ENCODE results near the gene PSRC1.

PSRC1 gene

DNA sequence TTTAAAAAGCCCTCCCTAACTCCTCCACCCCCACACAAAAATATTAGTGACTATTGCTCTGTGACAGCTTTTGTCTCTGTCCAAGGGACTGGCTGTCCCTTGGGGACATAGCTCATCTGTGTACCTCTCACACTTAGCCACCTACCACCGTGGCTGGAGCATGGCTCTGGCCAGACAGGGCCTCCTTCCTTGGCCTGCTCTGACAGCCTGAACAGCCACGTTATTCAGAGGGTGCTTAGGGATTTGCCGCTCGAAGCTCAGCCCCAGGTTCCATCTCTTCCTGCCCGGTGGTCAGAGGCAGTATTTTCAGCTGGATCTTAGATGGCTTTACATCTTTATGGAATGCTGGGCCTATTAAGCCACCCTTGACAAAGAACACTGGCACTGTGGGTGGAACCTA is 39.7 kb downstream of the PSRC1 start:
- DNase-seq, result no peak

DNA sequence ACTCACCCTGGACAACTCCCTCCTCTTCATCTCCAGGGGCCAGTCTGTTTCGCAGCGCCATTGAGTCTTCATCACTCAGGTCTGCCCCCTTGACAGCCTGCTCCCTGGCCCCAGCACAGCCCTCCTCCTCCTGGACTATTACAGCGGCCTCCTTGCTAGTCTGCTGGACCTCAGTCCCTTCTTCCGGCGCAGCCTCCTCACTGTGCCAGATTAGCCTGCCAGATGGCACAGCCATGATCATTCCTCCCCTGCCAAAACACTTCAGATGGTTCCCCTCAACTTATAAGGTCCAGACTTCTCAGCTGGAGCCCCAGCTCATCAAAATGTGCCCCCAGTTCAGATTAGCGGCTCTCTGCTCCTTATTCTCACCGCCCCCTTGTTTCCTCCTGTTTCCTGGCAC is 40.6 kb downstream of the PSRC1 start:
- peak; percentile 18 for DNase-seq

DNA sequence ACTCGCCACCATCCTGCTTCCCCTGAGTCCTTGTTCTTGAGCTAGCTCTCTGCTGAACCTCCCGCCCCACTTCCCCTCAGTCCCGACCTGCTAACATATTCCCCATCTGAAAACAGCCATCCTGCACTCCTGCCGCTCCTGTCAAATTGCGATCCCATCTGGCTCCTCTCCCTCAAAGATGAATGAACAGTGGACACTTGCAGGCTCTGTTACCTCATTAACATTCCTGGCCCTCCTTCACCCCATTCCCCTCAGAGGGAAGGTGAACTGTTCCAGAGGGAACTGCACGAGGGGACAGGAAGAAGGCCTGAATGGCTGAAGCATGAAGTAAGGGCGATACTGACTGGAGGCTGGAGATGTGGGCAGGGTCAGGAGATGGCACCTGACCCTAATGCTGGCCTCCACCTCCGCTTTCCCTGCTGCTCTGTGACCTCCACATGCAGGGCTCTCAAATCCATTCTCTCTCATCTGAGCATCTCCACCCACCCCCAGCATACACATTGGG is 41.1 kb downstream of the PSRC1 start:
- peak; percentile 28 for DNase-seq

DNA sequence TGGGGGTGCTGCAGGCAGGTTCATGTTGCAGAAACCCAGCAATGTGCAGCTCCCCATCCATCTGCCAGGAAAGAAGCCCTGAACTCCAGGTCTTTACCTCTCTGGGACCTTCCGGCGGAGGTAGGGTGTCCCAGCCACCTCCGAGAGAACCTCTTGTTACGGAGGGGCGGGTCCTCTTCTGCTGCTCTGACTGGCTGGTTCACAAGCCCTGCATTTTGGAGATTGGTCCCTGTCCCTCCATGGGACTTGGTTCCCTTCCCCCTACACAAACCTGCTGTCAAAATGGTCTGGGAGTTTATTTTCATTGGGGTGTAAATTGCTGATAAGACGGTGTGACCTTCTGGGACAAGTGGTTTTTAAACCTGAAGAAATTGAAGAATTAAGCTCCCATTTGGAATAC is 41.6 kb downstream of the PSRC1 start:
- no peak for DNase-seq

DNA sequence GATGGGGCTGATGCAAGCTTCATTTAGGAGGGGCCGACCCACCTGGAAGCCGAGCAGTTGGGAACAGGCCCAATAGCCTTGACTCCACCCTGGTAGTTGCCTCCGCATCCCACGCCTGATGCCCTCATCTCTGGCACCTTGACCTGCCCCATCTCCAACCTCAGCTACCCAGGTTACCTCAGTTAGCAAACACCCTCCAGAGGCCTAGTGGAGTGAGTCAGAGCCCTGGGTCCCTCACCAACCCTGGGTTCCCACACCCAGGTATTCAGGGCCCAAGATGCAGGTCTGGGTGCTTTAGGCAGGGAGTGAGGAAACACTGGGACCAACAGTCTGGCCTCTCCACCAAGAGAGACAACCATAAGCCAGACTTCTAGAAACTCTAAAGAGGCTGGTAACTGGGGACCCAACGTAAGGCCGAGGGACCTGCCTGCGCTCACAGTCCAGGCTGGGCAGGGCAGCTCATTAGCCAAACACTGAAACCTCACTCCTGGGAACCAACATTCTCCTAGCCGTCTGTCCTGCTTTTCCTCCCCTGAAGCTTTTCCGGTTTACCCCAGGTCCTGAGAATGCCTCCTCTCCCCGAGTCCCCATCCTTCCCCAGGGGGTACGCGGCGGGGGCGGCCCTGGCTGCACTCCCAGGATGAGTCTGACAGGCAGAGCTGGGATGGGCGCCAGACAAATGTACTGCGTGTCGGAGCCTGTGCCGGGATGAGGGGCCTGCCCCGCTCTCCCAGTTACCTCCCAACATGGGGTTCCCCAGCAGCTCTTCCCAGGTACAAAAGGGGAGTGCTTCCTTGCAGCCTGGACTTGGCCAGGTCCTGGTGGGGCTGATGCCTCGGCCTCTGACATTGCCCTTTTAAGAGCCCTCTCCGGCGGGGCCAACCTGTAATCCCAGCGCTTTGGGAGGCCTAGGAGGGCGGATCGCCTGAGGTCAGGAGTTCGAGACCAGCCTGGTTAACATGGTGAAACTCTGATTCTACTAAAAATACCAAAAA is 42.5 kb downstream of the PSRC1 start:
- DNase-seq, result peak; percentile 83

DNA sequence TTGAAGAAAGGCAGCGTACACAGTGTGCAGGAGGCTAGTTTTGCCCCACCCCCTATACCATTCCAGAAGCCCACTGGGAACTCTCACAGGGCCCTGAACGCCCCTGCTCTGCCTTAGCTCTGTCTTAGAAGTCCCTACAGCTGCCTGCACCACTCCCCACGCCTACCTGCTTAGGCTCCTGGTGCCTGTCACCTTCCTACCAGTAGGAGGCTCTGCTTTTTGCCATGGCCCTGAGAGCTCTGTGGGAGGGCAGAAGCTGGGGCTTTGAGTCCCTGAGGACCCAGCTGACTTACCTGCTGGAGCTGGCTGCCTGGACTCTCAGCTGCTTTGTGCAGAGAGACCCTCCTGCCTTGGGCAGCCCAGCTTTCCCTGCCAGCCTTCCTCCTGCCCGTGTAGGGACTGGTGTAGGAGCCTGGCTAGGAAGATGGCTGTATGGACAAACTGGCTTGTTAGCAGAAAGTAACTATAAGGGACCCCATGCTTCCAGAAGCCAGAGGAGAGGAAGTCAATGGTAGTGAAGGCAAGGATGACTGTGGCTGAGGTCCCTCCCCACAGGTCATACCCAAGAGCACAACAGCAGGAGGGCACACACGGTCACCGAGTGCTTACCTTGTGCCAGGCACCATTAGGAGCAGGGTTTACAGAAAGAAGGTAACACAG is 43.4 kb downstream of the PSRC1 start:
- DNase-seq, result peak; percentile 70

DNA sequence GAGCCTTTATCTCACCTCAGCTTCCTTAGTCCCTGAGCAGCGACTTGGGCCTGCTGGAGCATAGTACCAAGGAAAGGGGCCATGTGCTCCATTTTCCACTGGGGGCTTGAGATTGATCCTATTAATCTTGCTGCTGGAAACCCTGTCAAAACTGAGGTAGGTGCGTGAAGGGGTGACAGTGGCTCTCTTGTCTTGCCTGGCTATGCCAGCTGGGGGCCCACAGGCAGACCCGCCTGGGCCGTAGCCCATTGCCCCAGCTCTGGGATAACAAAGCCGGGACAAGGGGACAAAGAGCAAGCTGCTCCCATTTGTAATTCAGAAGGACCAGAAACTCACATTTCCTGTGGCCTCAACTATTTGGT is 43.9 kb downstream of the PSRC1 start:
- no peak for DNase-seq

DNA sequence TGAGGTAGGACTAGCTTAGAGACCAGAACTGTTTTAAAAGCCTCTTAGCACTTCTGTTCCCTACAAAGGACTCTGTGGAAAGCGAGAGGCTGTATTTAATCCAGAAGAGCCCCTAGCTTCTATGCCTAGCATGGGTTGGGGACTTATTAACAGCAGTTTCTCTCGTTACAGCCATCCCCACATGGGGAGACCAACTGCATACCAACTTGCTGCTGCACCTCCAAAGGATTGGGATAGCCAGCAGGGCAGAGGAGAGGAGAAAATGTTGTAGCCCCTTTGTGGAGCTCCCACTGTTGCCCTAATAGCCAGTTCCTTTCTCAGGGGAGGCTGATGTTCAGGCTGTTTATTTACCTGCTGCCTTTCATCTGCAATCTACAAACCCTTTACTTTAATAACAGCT is 44.6 kb downstream of the PSRC1 start:
- no peak for DNase-seq

DNA sequence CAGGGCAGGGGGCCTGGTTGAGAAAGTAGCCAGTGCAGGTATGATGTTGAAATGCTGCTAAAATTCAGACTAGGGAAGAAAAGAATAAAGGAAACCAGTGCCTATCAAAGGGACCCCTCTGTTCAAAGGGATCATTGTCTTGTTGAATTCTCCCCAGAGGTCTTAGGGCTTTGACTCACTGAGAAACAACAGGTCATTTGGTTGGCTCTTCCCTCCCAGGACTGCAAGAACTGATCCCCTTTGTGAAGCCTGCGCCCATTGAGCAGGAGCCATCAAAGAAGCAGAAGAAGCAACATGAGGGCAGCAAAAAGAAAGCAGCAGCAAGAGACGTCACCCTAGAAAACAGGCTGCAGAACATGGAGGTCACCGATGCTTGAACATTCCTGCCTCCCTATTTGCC is 45.4 kb downstream of the PSRC1 start:
- no peak for DNase-seq

DNA sequence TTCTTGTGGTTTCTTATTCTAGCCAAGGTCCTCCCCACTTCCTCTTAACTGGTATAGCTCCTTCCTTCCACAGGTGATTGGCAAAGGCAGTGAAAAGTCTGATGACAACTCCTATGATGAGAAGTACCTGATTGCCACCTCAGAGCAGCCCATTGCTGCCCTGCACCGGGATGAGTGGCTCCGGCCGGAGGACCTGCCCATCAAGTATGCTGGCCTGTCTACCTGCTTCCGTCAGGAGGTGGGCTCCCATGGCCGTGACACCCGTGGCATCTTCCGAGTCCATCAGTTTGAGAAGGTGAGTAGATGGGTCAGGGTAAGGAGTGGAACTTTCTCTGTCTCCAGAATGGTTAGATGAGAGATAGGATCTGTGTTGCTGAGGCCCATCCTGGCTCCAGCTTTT is 47.8 kb downstream of the PSRC1 start:
- DNase-seq, result no peak

DNA sequence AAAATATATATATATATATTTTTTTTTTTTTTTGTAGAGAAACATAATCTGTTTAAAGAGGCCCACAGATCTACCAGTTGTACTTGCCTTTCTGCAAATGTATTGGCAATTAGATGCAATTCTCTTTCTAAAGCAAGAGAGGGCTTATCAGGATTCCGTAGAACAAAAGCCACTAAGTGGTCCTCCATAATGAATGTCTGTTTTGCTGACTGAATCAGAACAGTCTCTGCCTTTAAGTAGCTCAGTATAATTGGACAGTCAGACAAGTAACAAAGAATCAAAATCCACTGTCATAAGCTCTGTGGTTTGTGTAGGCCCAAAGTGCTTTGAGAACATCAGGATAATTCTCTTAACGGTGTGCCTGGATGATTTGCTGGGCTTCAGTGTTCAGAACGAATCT is 51.9 kb downstream of the PSRC1 start:
- DNase-seq, result no peak
